Ureter (tissue), 1 donor: ENCODE measurements around the gene BRD8. TPM values are rescaled to one million over a fixed set of nuclear protein-coding genes. Genes with fewer than 3 reads are reported as not detected.

Experiments used
- DNase-seq: peaks from one replicate; pipeline ENCODE4 v3.0.0-alpha.2; 2020; ENCODE audit warnings: low spot score
- total RNA-seq: library from RNA; stranded (reverse); gene quantifications from one replicate; pipeline ENCODE4 v1.2.4, GENCODE V29; 2023
- donor health status: DM: yes; HTN: yes; CAD: no.

The BRD8 gene
- total RNA-seq, 1 donor from 2014 or later = 54.6 TPM

- no peak for DNase-seq
Measured at GRCh38 chr5:138096997-138097828, 81.2 kb downstream of the BRD8 start.

GRCh38 chr5:138096363-138096762, 82.1 kb downstream of the BRD8 start:
- no peak for DNase-seq

GRCh38 chr5:138095100-138095907, 83.1 kb downstream of the BRD8 start:
- DNase-seq = no peak

- no peak for DNase-seq
Measured at GRCh38 chr5:138093036-138093435, 85.4 kb downstream of the BRD8 start.

GRCh38 chr5:138092301-138092700, 86.1 kb downstream of the BRD8 start:
- DNase-seq = no peak

- DNase-seq = no peak
Measured at GRCh38 chr5:138091685-138092084, 86.7 kb downstream of the BRD8 start.

Other genes starting within 250 kb of the BRD8 start
- 76.5 TPM for gene FAM13B, start 145.6 kb downstream of the BRD8 start, total RNA-seq
- gene WNT8A, start 94.6 kb downstream of the BRD8 start, total RNA-seq = not detected
- 11.1 TPM for gene NME5, start 39.2 kb downstream of the BRD8 start, total RNA-seq
- gene KIF20A, start 482 bp upstream of the BRD8 start, total RNA-seq = 0.83 TPM
- 26.8 TPM for gene CDC23, start 34.7 kb upstream of the BRD8 start, total RNA-seq
- 0.60 TPM for gene GFRA3, start 96.0 kb upstream of the BRD8 start, total RNA-seq
- not detected for gene CDC25C, start 153.2 kb upstream of the BRD8 start, total RNA-seq
- gene FAM53C, start 159.6 kb upstream of the BRD8 start, total RNA-seq = 15.6 TPM
- gene KDM3B, start 174.1 kb upstream of the BRD8 start, total RNA-seq = 79.8 TPM